Uterus (tissue), 2 donors: Measurements from ENCODE around the gene NSMF.

ENCODE experiments used
- CTCF ChIP-seq, 4 experiments: fragments of 200-600 bp in 2 of 4; fragments of 450-650 bp in 2 of 4; sonication (generic) in 2 of 4; IDR thresholded peaks; one replicate each; pipeline ENCODE4 v1.5.1; 2016 to 2019; ENCODE audit warnings: antibody characterized with exemption in 4 of 4, mild to moderate bottlenecking in 2 of 4, moderate library complexity in 1 of 4
- POLR2A ChIP-seq, 2 donors: fragments of 450-650 bp; IDR thresholded peaks; one replicate each; pipeline ENCODE4 v1.6.1; 2016; ENCODE audit warnings: antibody characterized with exemption in 2 of 2, mild to moderate bottlenecking in 1 of 2, moderate library complexity in 1 of 2

- TF ChIP-seq CTCF (IDR thresholded peaks at IDR 0.05): no peak
- TF ChIP-seq POLR2A (IDR thresholded peaks at IDR 0.05): no peak
Observed at GRCh38 chr9:137449081-137449844, 9.9 kb downstream of the NSMF start.
